Measurements from ENCODE around the gene ULBP3.

The ULBP3 gene

GRCh38 chr6:150068720-150069648, at the start of gene ULBP3:
ULBP3 (minus strand) TSS chr6:150069121; CDS start chr6:150069066, 55 bp downstream.
- peak; percentile 93 for DNase-seq

- DNase-seq = no peak
Observed at GRCh38 chr6:150118627-150119026, 49.7 kb upstream of the ULBP3 start.

- no peak for DNase-seq
Observed at GRCh38 chr6:150118203-150118602, 49.3 kb upstream of the ULBP3 start.

- DNase-seq = no peak
Observed at GRCh38 chr6:150116200-150116800, 47.4 kb upstream of the ULBP3 start.

GRCh38 chr6:150115769-150116168, 46.8 kb upstream of the ULBP3 start:
- no peak for DNase-seq

- no peak for DNase-seq
Observed at GRCh38 chr6:150112233-150112632, 43.3 kb upstream of the ULBP3 start.

GRCh38 chr6:150102750-150103270, 33.9 kb upstream of the ULBP3 start:
- DNase-seq = no peak

- DNase-seq = no peak
Observed at GRCh38 chr6:150100745-150101144, 31.8 kb upstream of the ULBP3 start.

- DNase-seq = no peak
Observed at GRCh38 chr6:150099953-150100352, 31.0 kb upstream of the ULBP3 start.

- no peak for DNase-seq
Observed at GRCh38 chr6:150099546-150099945, 30.6 kb upstream of the ULBP3 start.

GRCh38 chr6:150098155-150098554, 29.2 kb upstream of the ULBP3 start:
- DNase-seq = no peak

GRCh38 chr6:150093397-150093796, 24.5 kb upstream of the ULBP3 start:
- DNase-seq = no peak

- DNase-seq = no peak
Observed at GRCh38 chr6:150091476-150091875, 22.6 kb upstream of the ULBP3 start.

- no peak for DNase-seq
Observed at GRCh38 chr6:150090328-150090727, 21.4 kb upstream of the ULBP3 start.

GRCh38 chr6:150088481-150089154, 19.7 kb upstream of the ULBP3 start:
- no peak for DNase-seq

GRCh38 chr6:150087336-150087735, 18.4 kb upstream of the ULBP3 start:
- no peak for DNase-seq

GRCh38 chr6:150086026-150086425, 17.1 kb upstream of the ULBP3 start:
- DNase-seq = no peak

GRCh38 chr6:150084426-150084825, 15.5 kb upstream of the ULBP3 start:
- DNase-seq = no peak

- no peak for DNase-seq
Observed at GRCh38 chr6:150083839-150084238, 14.9 kb upstream of the ULBP3 start.

- no peak for DNase-seq
Observed at GRCh38 chr6:150081702-150082101, 12.8 kb upstream of the ULBP3 start.

- no peak for DNase-seq
Observed at GRCh38 chr6:150079604-150080003, 10.7 kb upstream of the ULBP3 start.

GRCh38 chr6:150078788-150079187, 9.9 kb upstream of the ULBP3 start:
- no peak for DNase-seq

- no peak for DNase-seq
Observed at GRCh38 chr6:150076196-150076893, 7.4 kb upstream of the ULBP3 start.

All from amniotic stem cell (primary cell).